Adrenal gland (tissue), 5 donors: Measurements from ENCODE around the gene RXYLT1.
"Not testable (repeated sequence)": the region's sequence is repeated elsewhere in the genome, so short reads cannot be mapped to it uniquely, and the experiment has no call there.

Experiments
- POLR2A ChIP-seq, 2 donors: fragments of 450-650 bp; IDR thresholded peaks; one replicate each; pipeline ENCODE4 v1.6.1; 2017; ENCODE audit warnings: antibody characterized with exemption in 2 of 2, mild to moderate bottlenecking in 2 of 2, moderate library complexity in 1 of 2
- TF ChIP-seq, protein P1 (sequence below), 6 experiments: fragments of 450-650 bp in 4 of 6; fragments of 200-600 bp in 2 of 6; sonication (generic) in 1 of 6; IDR thresholded peaks; 1 replicate in 5 of 6; 2 replicates in 1 of 6; pipeline versions ENCODE4 v1.5.1 to v1.8.0; 2016 to 2021; ENCODE audit warnings: antibody characterized with exemption in 6 of 6, mild to moderate bottlenecking in 2 of 6, moderate library complexity in 1 of 6
- donor health status: DM: no; HTN: no; CAD: no.

DNA sequence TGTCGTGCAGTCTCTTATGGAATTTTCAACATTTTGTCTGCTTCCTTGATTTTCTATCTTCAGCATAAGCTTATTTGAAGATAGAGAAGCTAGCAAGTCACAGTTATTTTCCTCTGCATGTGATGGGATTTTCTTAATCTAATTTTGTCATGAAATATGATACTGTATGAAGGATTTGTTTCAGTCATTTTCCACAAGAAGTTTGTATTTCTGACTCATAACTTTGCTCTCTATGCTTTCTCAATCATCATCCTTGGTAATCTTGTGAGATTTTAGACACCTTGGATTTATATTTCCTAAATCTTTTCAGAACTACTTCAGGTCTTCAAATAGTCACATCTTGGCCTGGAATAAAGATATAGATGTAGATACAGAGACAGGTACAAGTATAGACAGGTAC lies 38.3 kb upstream of the RXYLT1 start:
- TF ChIP-seq, protein P1, sequence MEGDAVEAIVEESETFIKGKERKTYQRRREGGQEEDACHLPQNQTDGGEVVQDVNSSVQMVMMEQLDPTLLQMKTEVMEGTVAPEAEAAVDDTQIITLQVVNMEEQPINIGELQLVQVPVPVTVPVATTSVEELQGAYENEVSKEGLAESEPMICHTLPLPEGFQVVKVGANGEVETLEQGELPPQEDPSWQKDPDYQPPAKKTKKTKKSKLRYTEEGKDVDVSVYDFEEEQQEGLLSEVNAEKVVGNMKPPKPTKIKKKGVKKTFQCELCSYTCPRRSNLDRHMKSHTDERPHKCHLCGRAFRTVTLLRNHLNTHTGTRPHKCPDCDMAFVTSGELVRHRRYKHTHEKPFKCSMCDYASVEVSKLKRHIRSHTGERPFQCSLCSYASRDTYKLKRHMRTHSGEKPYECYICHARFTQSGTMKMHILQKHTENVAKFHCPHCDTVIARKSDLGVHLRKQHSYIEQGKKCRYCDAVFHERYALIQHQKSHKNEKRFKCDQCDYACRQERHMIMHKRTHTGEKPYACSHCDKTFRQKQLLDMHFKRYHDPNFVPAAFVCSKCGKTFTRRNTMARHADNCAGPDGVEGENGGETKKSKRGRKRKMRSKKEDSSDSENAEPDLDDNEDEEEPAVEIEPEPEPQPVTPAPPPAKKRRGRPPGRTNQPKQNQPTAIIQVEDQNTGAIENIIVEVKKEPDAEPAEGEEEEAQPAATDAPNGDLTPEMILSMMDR (IDR thresholded peaks at IDR 0.05), result not testable (repeated sequence)
- TF ChIP-seq POLR2A (IDR thresholded peaks at IDR 0.05), result not testable (repeated sequence)
